Measurements from ENCODE around the gene CDC23. TPM values are rescaled to one million over a fixed set of nuclear protein-coding genes. Genes with fewer than 3 reads are reported as not detected.

CDC23 gene
- total RNA-seq, 1 donor from 2014 or later, result 53.3 TPM

- Mint-ChIP-seq H3K9me3 (ENCODE audit: low read depth) (no peaks in the 10 kb centered on the region), H3K4me1 (ENCODE audit: low read depth) (peaks cover 4% of the 10 kb centered on the region), H3K27me3 (no peaks in the 10 kb centered on the region), H3K4me3 (ENCODE audit: low read depth) (no peak within 1 kb of the TSS), H3K36me3 (ENCODE audit: insufficient read depth) (peaks cover 7% of the 10 kb centered on the region), H3K27ac (no peak within 1 kb of the TSS)
- no peak for TF ChIP-seq CTCF (IDR thresholded peaks at IDR 0.05; ENCODE audit: unreplicated experiment)
- peak; percentile 84 for DNase-seq (ENCODE audit: low spot score, unreplicated experiment)
Measured at GRCh38 chr5:138178516-138179276, 34.4 kb downstream of the CDC23 start, which contains the start of the genes BRD8 and KIF20A. BRD8 (minus strand) TSS chr5:138178630; CDS start chr5:138178614, 16 bp downstream. KIF20A (plus strand) TSS chr5:138179112; CDS start chr5:138179681, 569 bp downstream.

- Mint-ChIP-seq H3K27ac (no peak overlapping the region), H3K4me3 (ENCODE audit: low read depth) (no peak overlapping the region), H3K4me1 (ENCODE audit: low read depth) (peaks cover 4% of the 10 kb centered on the region), H3K27me3 (no peaks in the 10 kb centered on the region), H3K36me3 (ENCODE audit: insufficient read depth) (peaks cover 11% of the 10 kb centered on the region), H3K9me3 (ENCODE audit: low read depth) (no peaks in the 10 kb centered on the region)
- DNase-seq (ENCODE audit: low spot score, unreplicated experiment), result no peak
- TF ChIP-seq CTCF (IDR thresholded peaks at IDR 0.05; ENCODE audit: unreplicated experiment), result no peak
Measured at GRCh38 chr5:138177941-138178515, 35.1 kb downstream of the CDC23 start.

- Mint-ChIP-seq H3K4me1 (ENCODE audit: low read depth) (no peaks in the 10 kb centered on the region), H3K27ac (no peak overlapping the region), H3K36me3 (ENCODE audit: insufficient read depth) (peaks cover 40% of the 10 kb centered on the region), H3K4me3 (ENCODE audit: low read depth) (no peak overlapping the region), H3K27me3 (no peaks in the 10 kb centered on the region), H3K9me3 (ENCODE audit: low read depth) (no peaks in the 10 kb centered on the region)
- TF ChIP-seq CTCF (IDR thresholded peaks at IDR 0.05; ENCODE audit: unreplicated experiment), result no peak
- DNase-seq (ENCODE audit: low spot score, unreplicated experiment), result no peak
Measured at GRCh38 chr5:138170299-138170698, 42.8 kb downstream of the CDC23 start.

GRCh38 chr5:138169124-138169523 is 44.0 kb downstream of the CDC23 start:
- DNase-seq (ENCODE audit: low spot score, unreplicated experiment), result no peak
- Mint-ChIP-seq H3K9me3 (ENCODE audit: low read depth) (no peaks in the 10 kb centered on the region), H3K36me3 (ENCODE audit: insufficient read depth) (peaks cover 45% of the 10 kb centered on the region), H3K27me3 (no peaks in the 10 kb centered on the region), H3K4me3 (ENCODE audit: low read depth) (no peak overlapping the region), H3K4me1 (ENCODE audit: low read depth) (no peaks in the 10 kb centered on the region), H3K27ac (no peak overlapping the region)
- no peak for TF ChIP-seq CTCF (IDR thresholded peaks at IDR 0.05; ENCODE audit: unreplicated experiment)

GRCh38 chr5:138163721-138164120 is 49.4 kb downstream of the CDC23 start:
- no peak for TF ChIP-seq CTCF (IDR thresholded peaks at IDR 0.05; ENCODE audit: unreplicated experiment)
- H3K36me3 Mint-ChIP-seq (ENCODE audit: insufficient read depth), result peaks cover 61% of the 10 kb centered on the region
- H3K27me3 Mint-ChIP-seq, result no peaks in the 10 kb centered on the region
- no peaks in the 10 kb centered on the region for H3K9me3 Mint-ChIP-seq (ENCODE audit: low read depth)
- H3K27ac Mint-ChIP-seq, result no peak overlapping the region
- no peak for DNase-seq (ENCODE audit: low spot score, unreplicated experiment)
- H3K4me3 Mint-ChIP-seq (ENCODE audit: low read depth), result no peak overlapping the region
- no peaks in the 10 kb centered on the region for H3K4me1 Mint-ChIP-seq (ENCODE audit: low read depth)
